Parathyroid adenoma (tissue), 2 donors: ENCODE measurements around the gene ZNF490.

Experiments
- H2AFZ ChIP-seq: fragments of 300-600 bp; sonication (generic); one replicate; pipeline ENCODE4 v1.7.0; 2017; ENCODE audit warnings: antibody characterized with exemption, mild to moderate bottlenecking
- H3K27ac ChIP-seq: fragments of 300-600 bp; sonication (generic); one replicate; pipeline ENCODE4 v1.7.0; 2017
- H3K27me3 ChIP-seq: fragments of 300-600 bp; sonication (generic); one replicate; pipeline ENCODE4 v1.7.0; 2017; ENCODE audit warnings: low read length; ENCODE audit not compliant: control insufficient read depth, insufficient read depth
- H3K36me3 ChIP-seq: fragments of 300-600 bp; sonication (generic); one replicate; pipeline ENCODE4 v1.7.0; 2017; ENCODE audit warnings: low read length; ENCODE audit not compliant: control insufficient read depth, insufficient read depth
- H3K4me1 ChIP-seq: fragments of 300-600 bp; sonication (generic); one replicate; pipeline ENCODE4 v1.7.0; 2017; ENCODE audit warnings: control low read depth
- H3K4me2 ChIP-seq: fragments of 300-600 bp; sonication (generic); one replicate; pipeline ENCODE4 v1.7.0; 2017; ENCODE audit warnings: low read length
- H3K4me3 ChIP-seq: fragments of 300-600 bp; sonication (generic); one replicate; pipeline ENCODE4 v1.7.0; 2017; ENCODE audit warnings: low read depth, low read length
- H3K79me2 ChIP-seq: fragments of 300-600 bp; sonication (generic); one replicate; pipeline ENCODE4 v1.7.0; 2017; ENCODE audit warnings: control low read depth
- H3K9ac ChIP-seq: fragments of 300-600 bp; sonication (generic); one replicate; pipeline ENCODE4 v1.7.0; 2017; ENCODE audit warnings: mild to moderate bottlenecking
- H3K9me3 ChIP-seq: fragments of 300-600 bp; sonication (generic); one replicate; pipeline ENCODE4 v1.7.0; 2017; ENCODE audit warnings: low read length; ENCODE audit not compliant: control insufficient read depth
- CTCF ChIP-seq: fragments of 300-600 bp; sonication (generic); IDR thresholded peaks from one replicate; pipeline ENCODE4 v1.7.0; 2017; ENCODE audit warnings: antibody characterized with exemption, mild to moderate bottlenecking
- donor health status: primary hyperparathyroidism.

Gene ZNF490

GRCh38 chr19:12610540-12611360, at the start of gene ZNF490, which contains the start of gene ZNF791:
Gene ZNF490 (minus strand): TSS chr19:12610813. CDS start chr19:12610680, 133 bp downstream.
Gene ZNF791 (plus strand): TSS chr19:12610920. CDS start chr19:12611080, 160 bp downstream.
- peaks cover 35% of the 10 kb centered on the region for H3K79me2 ChIP-seq
- peak within 1 kb of the TSS; percentile 90 for H3K27ac ChIP-seq
- peak within 1 kb of the TSS; percentile 93 for H3K4me2 ChIP-seq
- H3K4me3 ChIP-seq = peak within 1 kb of the TSS; percentile 98
- H3K4me1 ChIP-seq = peaks cover 3% of the 10 kb centered on the region
- no peaks in the 10 kb centered on the region for H3K36me3 ChIP-seq
- H2AFZ ChIP-seq = peak within 1 kb of the TSS; percentile 84
- H3K9me3 ChIP-seq = no peaks in the 10 kb centered on the region
- H3K27me3 ChIP-seq = no peaks in the 10 kb centered on the region
- peak; percentile 23 for TF ChIP-seq CTCF
- H3K9ac ChIP-seq = peak within 1 kb of the TSS; percentile 54

GRCh38 chr19:12657966-12658365, 47.4 kb upstream of the ZNF490 start:
- Histone ChIP-seq H3K27me3 (no peaks in the 10 kb centered on the region), H2AFZ (no peak overlapping the region), H3K9me3 (no peaks in the 10 kb centered on the region), H3K36me3 (no peaks in the 10 kb centered on the region), H3K4me2 (no peak overlapping the region), H3K4me1 (no peaks in the 10 kb centered on the region), H3K27ac (no peak overlapping the region), H3K9ac (no peak overlapping the region), H3K4me3 (no peak overlapping the region), H3K79me2 (no peaks in the 10 kb centered on the region)
- TF ChIP-seq CTCF = no peak

- H3K4me3 ChIP-seq = no peak overlapping the region
- H3K27me3 ChIP-seq = no peaks in the 10 kb centered on the region
- H3K9ac ChIP-seq = no peak overlapping the region
- no peaks in the 10 kb centered on the region for H3K9me3 ChIP-seq
- no peaks in the 10 kb centered on the region for H3K36me3 ChIP-seq
- no peak overlapping the region for H2AFZ ChIP-seq
- no peaks in the 10 kb centered on the region for H3K4me1 ChIP-seq
- H3K79me2 ChIP-seq = no peaks in the 10 kb centered on the region
- H3K27ac ChIP-seq = no peak overlapping the region
- TF ChIP-seq CTCF = no peak
- H3K4me2 ChIP-seq = no peak overlapping the region
Measured at GRCh38 chr19:12656899-12657571, 46.4 kb upstream of the ZNF490 start.

- Histone ChIP-seq H3K9ac (no peak overlapping the region), H3K79me2 (no peaks in the 10 kb centered on the region), H3K27ac (no peak overlapping the region), H3K4me2 (no peak overlapping the region), H3K4me3 (no peak overlapping the region), H3K4me1 (no peaks in the 10 kb centered on the region), H2AFZ (no peak overlapping the region), H3K27me3 (no peaks in the 10 kb centered on the region), H3K9me3 (no peaks in the 10 kb centered on the region), H3K36me3 (no peaks in the 10 kb centered on the region)
- TF ChIP-seq CTCF = no peak
Measured at GRCh38 chr19:12655546-12655945, 44.9 kb upstream of the ZNF490 start.
